ENCODE measurements around the gene NCAPD3.

NCAPD3 gene

GRCh38 chr11:134176284-134176683 lies 47.5 kb downstream of the NCAPD3 start:
- no peak overlapping the region for H3K27ac ChIP-seq
- in situ Hi-C loops (cut with HindIII; ENCODE audit: low pct_ligation_motif_present, low sequenced_read_pairs): no loop called here
- H3K27me3 ChIP-seq (replicated peaks): no peaks in the 10 kb centered on the region
- H3K4me3 ChIP-seq (ENCODE audit: low read depth, low read length): no peak overlapping the region
- peaks cover 12% of the 10 kb centered on the region for H3K36me3 ChIP-seq (replicated peaks)
- no peak for TF ChIP-seq CTCF (IDR thresholded peaks at IDR 0.05; ENCODE audit: low read depth, low read length, missing control alignments)
- DNase-seq: no peak

- no peak overlapping the region for H3K4me3 ChIP-seq (ENCODE audit: low read depth, low read length)
- H3K27me3 ChIP-seq (replicated peaks): no peaks in the 10 kb centered on the region
- in situ Hi-C loops (cut with HindIII; ENCODE audit: low pct_ligation_motif_present, low sequenced_read_pairs): no loop called here
- no peak for DNase-seq
- H3K27ac ChIP-seq: no peak overlapping the region
- peaks cover 12% of the 10 kb centered on the region for H3K36me3 ChIP-seq (replicated peaks)
- TF ChIP-seq CTCF (IDR thresholded peaks at IDR 0.05; ENCODE audit: low read depth, low read length, missing control alignments): no peak
Measured at GRCh38 chr11:134173296-134173695, 50.5 kb downstream of the NCAPD3 start.

GRCh38 chr11:134171951-134172350 lies 51.8 kb downstream of the NCAPD3 start:
- no peak overlapping the region for H3K4me3 ChIP-seq (ENCODE audit: low read depth, low read length)
- no peak overlapping the region for H3K27ac ChIP-seq
- no peak for DNase-seq
- H3K36me3 ChIP-seq (replicated peaks): peaks cover 9% of the 10 kb centered on the region
- no peak for TF ChIP-seq CTCF (IDR thresholded peaks at IDR 0.05; ENCODE audit: low read depth, low read length, missing control alignments)
- no peaks in the 10 kb centered on the region for H3K27me3 ChIP-seq (replicated peaks)
- in situ Hi-C loops (cut with HindIII; ENCODE audit: low pct_ligation_motif_present, low sequenced_read_pairs): no loop called here

GRCh38 chr11:134170919-134171281 lies 52.9 kb downstream of the NCAPD3 start:
- in situ Hi-C loops (cut with HindIII; ENCODE audit: low pct_ligation_motif_present, low sequenced_read_pairs): no loop called here
- Histone ChIP-seq H3K27me3 (replicated peaks) (no peaks in the 10 kb centered on the region), H3K4me3 (ENCODE audit: low read depth, low read length) (no peak overlapping the region), H3K36me3 (replicated peaks) (peaks cover 4% of the 10 kb centered on the region), H3K27ac (no peak overlapping the region)
- no peak for DNase-seq
- no peak for TF ChIP-seq CTCF (IDR thresholded peaks at IDR 0.05; ENCODE audit: low read depth, low read length, missing control alignments)

- Histone ChIP-seq H3K4me3 (ENCODE audit: low read depth, low read length) (no peak overlapping the region), H3K36me3 (replicated peaks) (peaks cover 4% of the 10 kb centered on the region), H3K27me3 (replicated peaks) (no peaks in the 10 kb centered on the region), H3K27ac (no peak overlapping the region)
- no peak for TF ChIP-seq CTCF (IDR thresholded peaks at IDR 0.05; ENCODE audit: low read depth, low read length, missing control alignments)
- DNase-seq: no peak
- in situ Hi-C loops (cut with HindIII; ENCODE audit: low pct_ligation_motif_present, low sequenced_read_pairs): no loop called here
Measured at GRCh38 chr11:134170177-134170918, 53.4 kb downstream of the NCAPD3 start.

Measured in brain microvascular endothelial cell (primary cell).